ENCODE data around the gene ARAF.
"Not testable (repeated sequence)": the region's sequence is repeated elsewhere in the genome, so short reads cannot be mapped to it uniquely, and the experiment has no call there.

Gene ARAF

GRCh38 chrX:47560934-47561658, at the start of gene ARAF:
ARAF (plus strand) TSS chrX:47561205; CDS start chrX:47562968, 1,763 bp downstream.
- DNase-seq: peak; percentile 98

GRCh38 chrX:47512383-47512782, 48.6 kb upstream of the ARAF start:
- DNase-seq: not testable (repeated sequence)

- DNase-seq: peak in 1 of 2 donors; percentile 10
Observed at GRCh38 chrX:47513034-47513965, 47.7 kb upstream of the ARAF start.

- no peak for DNase-seq
Observed at GRCh38 chrX:47514533-47515235, 46.3 kb upstream of the ARAF start.

GRCh38 chrX:47515941-47516665, 44.9 kb upstream of the ARAF start:
- no peak for DNase-seq

- no peak for DNase-seq
Observed at GRCh38 chrX:47518144-47518543, 42.9 kb upstream of the ARAF start.

GRCh38 chrX:47523297-47523696, 37.7 kb upstream of the ARAF start:
- DNase-seq: peak; percentile 80 to 84

GRCh38 chrX:47523713-47524166, 37.3 kb upstream of the ARAF start:
- DNase-seq: no peak

GRCh38 chrX:47529548-47529947, 31.5 kb upstream of the ARAF start:
- no peak for DNase-seq

GRCh38 chrX:47530049-47530448, 31.0 kb upstream of the ARAF start:
- no peak for DNase-seq

- no peak for DNase-seq
Observed at GRCh38 chrX:47539860-47540259, 21.1 kb upstream of the ARAF start.

- peak in 1 of 2 donors; percentile 16 for DNase-seq
Observed at GRCh38 chrX:47540754-47541538, 20.1 kb upstream of the ARAF start.

- DNase-seq: no peak
Observed at GRCh38 chrX:47543496-47543895, 17.5 kb upstream of the ARAF start.

GRCh38 chrX:47556045-47556623, 4.9 kb upstream of the ARAF start:
- peak; percentile 88 to 90 for DNase-seq

- no peak for DNase-seq
Observed at GRCh38 chrX:47558436-47558835, 2.6 kb upstream of the ARAF start.

GRCh38 chrX:47560179-47560933, 649 bp upstream of the ARAF start:
- DNase-seq: no peak

- DNase-seq: no peak
Observed at GRCh38 chrX:47561659-47562151, 700 bp downstream of the ARAF start.

- DNase-seq: peak; percentile 20 to 46
Observed at GRCh38 chrX:47562615-47563243, 1.7 kb downstream of the ARAF start.

- no peak for DNase-seq
Observed at GRCh38 chrX:47563801-47564315, 2.9 kb downstream of the ARAF start.
